Muscle of leg (tissue), 11 donors: ENCODE data around the gene CPAMD8. TPM values are rescaled to one million over a fixed set of nuclear protein-coding genes. Genes with fewer than 3 reads are reported as not detected.

ENCODE experiments used
- DNase-seq: peaks from one replicate; pipeline ENCODE4 v3.0.0; 2013
- H3K27ac ChIP-seq: one replicate; pipeline ENCODE4 v1.5.1; 2013; ENCODE audit warnings: mild to moderate bottlenecking, low read length, control low read depth
- H3K27me3 ChIP-seq: one replicate; pipeline ENCODE4 v1.6.1; 2013; ENCODE audit warnings: low read length; ENCODE audit not compliant: control insufficient read depth, insufficient read depth
- H3K36me3 ChIP-seq: one replicate; pipeline ENCODE4 v1.6.1; 2013; ENCODE audit warnings: low read length; ENCODE audit not compliant: control insufficient read depth, insufficient read depth
- H3K4me1 ChIP-seq: one replicate; pipeline ENCODE4 v1.6.1; 2013; ENCODE audit warnings: low read length; ENCODE audit not compliant: control insufficient read depth, insufficient read depth
- H3K4me3 ChIP-seq: one replicate; pipeline ENCODE4 v1.5.1; 2013; ENCODE audit warnings: low read length, control low read depth
- H3K9me3 ChIP-seq: replicated peaks from 2 replicates; pipeline ENCODE4 v1.6.1; 2013; ENCODE audit warnings: low read depth, low read length; ENCODE audit not compliant: control insufficient read depth
- WGBS: methylation state at CpG from one replicate; pipeline ENCODE4 v1.1.5; 2013; ENCODE audit warnings: missing lambda C conversion rate; ENCODE audit not compliant: insufficient coverage; 5-methylcytosine and 5-hydroxymethylcytosine counted together
- polyA plus RNA-seq, 8 donors: library from polyadenylated mRNA; unstranded; fragments of 120-200 nt; gene quantifications; one replicate each; pipeline versions ENCODE4 v1.2.1 to v1.2.3, GENCODE V29; 2013; ENCODE audit warnings: inconsistent platforms in 1 of 8, low replicate concordance in 1 of 8; ENCODE audit not compliant: insufficient read length in 8 of 8, insufficient read depth in 1 of 8
- total RNA-seq: library from RNA; stranded (reverse); fragments of 120-200 nt; gene quantifications from one replicate; pipeline ENCODE4 v1.2.4, GENCODE V29; 2013

The CPAMD8 gene
- total and polyA plus RNA-seq, 9 donors = 2.2 to 10.1 (median 5.2) TPM

GRCh38 chr19:16853066-16853465, 173.5 kb downstream of the CPAMD8 start:
- no peak for DNase-seq
- no peaks in the 10 kb centered on the region for H3K27me3 ChIP-seq
- no peak overlapping the region for H3K27ac ChIP-seq
- peaks cover 80% of the 10 kb centered on the region for H3K36me3 ChIP-seq
- H3K4me1 ChIP-seq = no peaks in the 10 kb centered on the region
- 90% methylated on average over 6 of the region's 7 CpGs for WGBS
- no peaks in the 10 kb centered on the region for H3K9me3 ChIP-seq
- no peak overlapping the region for H3K4me3 ChIP-seq

GRCh38 chr19:16851031-16851712, 175.4 kb downstream of the CPAMD8 start:
- Histone ChIP-seq H3K4me1 (no peaks in the 10 kb centered on the region), H3K27ac (no peak overlapping the region), H3K4me3 (no peak overlapping the region), H3K27me3 (no peaks in the 10 kb centered on the region), H3K9me3 (no peaks in the 10 kb centered on the region), H3K36me3 (peaks cover 89% of the 10 kb centered on the region)
- 94% methylated on average over 27 of the region's 33 CpGs for WGBS
- DNase-seq = no peak

- Histone ChIP-seq H3K9me3 (no peaks in the 10 kb centered on the region), H3K4me1 (no peaks in the 10 kb centered on the region), H3K27ac (no peak overlapping the region), H3K36me3 (peaks cover 84% of the 10 kb centered on the region), H3K27me3 (no peaks in the 10 kb centered on the region), H3K4me3 (no peak overlapping the region)
- no peak for DNase-seq
- no CpG with 5 or more reads among the region's 4 CpGs for WGBS
Measured at GRCh38 chr19:16850133-16850532, 176.5 kb downstream of the CPAMD8 start.

- Histone ChIP-seq H3K27me3 (no peaks in the 10 kb centered on the region), H3K9me3 (no peaks in the 10 kb centered on the region), H3K4me3 (no peak overlapping the region), H3K4me1 (no peaks in the 10 kb centered on the region), H3K27ac (no peak overlapping the region), H3K36me3 (peaks cover 84% of the 10 kb centered on the region)
- no CpG with 5 or more reads among the region's 1 CpG for WGBS
- no peak for DNase-seq
Measured at GRCh38 chr19:16849168-16849567, 177.4 kb downstream of the CPAMD8 start.

GRCh38 chr19:16847430-16847829, 179.2 kb downstream of the CPAMD8 start:
- Histone ChIP-seq H3K27ac (no peak overlapping the region), H3K4me1 (no peaks in the 10 kb centered on the region), H3K27me3 (no peaks in the 10 kb centered on the region), H3K9me3 (no peaks in the 10 kb centered on the region), H3K4me3 (no peak overlapping the region), H3K36me3 (peaks cover 84% of the 10 kb centered on the region)
- WGBS = 100% methylated on average over 2 of the region's 6 CpGs
- peak; percentile 37 for DNase-seq

GRCh38 chr19:16846901-16847300, 179.7 kb downstream of the CPAMD8 start:
- H3K27me3 ChIP-seq = no peaks in the 10 kb centered on the region
- peaks cover 83% of the 10 kb centered on the region for H3K36me3 ChIP-seq
- no peaks in the 10 kb centered on the region for H3K4me1 ChIP-seq
- 97% methylated on average over 15 of the region's 16 CpGs for WGBS
- no peak overlapping the region for H3K27ac ChIP-seq
- no peak overlapping the region for H3K4me3 ChIP-seq
- DNase-seq = no peak
- no peaks in the 10 kb centered on the region for H3K9me3 ChIP-seq

Other genes with a start within 250 kb of the CPAMD8 start
- gene SIN3B, start 197.4 kb downstream of the CPAMD8 start, total RNA-seq = 15.0 TPM
- 10 to 100 TPM; 30.6 to 50.1 (median 40.9) TPM for gene SIN3B, start 197.4 kb downstream of the CPAMD8 start, polyA plus RNA-seq
- 0.31 TPM for gene F2RL3, start 137.8 kb downstream of the CPAMD8 start, total RNA-seq
- under 1 TPM; 0.19 to 0.67 (median 0.34) TPM for gene F2RL3, start 137.8 kb downstream of the CPAMD8 start, polyA plus RNA-seq
- 3.9 TPM for gene HAUS8, start 48.6 kb upstream of the CPAMD8 start, total RNA-seq
- gene HAUS8, start 48.6 kb upstream of the CPAMD8 start, polyA plus RNA-seq = 10 to 100 TPM in 5 of 8 donors, 1 to 10 TPM in 3; 7.5 to 14.0 (median 10.1) TPM
- 18.0 TPM for gene MYO9B, start 49.0 kb upstream of the CPAMD8 start, total RNA-seq
- 10 to 100 TPM; 30.1 to 55.5 (median 40.5) TPM for gene MYO9B, start 49.0 kb upstream of the CPAMD8 start, polyA plus RNA-seq
- 21.0 TPM for gene USE1, start 188.5 kb upstream of the CPAMD8 start, total RNA-seq
- gene USE1, start 188.5 kb upstream of the CPAMD8 start, polyA plus RNA-seq = 10 to 100 TPM; 25.1 to 36.0 (median 29.3) TPM
- gene OCEL1, start 199.4 kb upstream of the CPAMD8 start, total RNA-seq = 3.1 TPM
- 10 to 100 TPM in 1 of 8 donors, 1 to 10 TPM in 7; 6.7 to 14.2 (median 9.4) TPM for gene OCEL1, start 199.4 kb upstream of the CPAMD8 start, polyA plus RNA-seq
- gene NR2F6, start 219.1 kb upstream of the CPAMD8 start, total RNA-seq = 32.4 TPM
- gene NR2F6, start 219.1 kb upstream of the CPAMD8 start, polyA plus RNA-seq = 10 to 100 TPM; 26.5 to 37.9 (median 30.8) TPM
- gene USHBP1, start 237.9 kb upstream of the CPAMD8 start, total RNA-seq = 5.2 TPM
- 1 to 10 TPM; 5.4 to 8.8 (median 6.5) TPM for gene USHBP1, start 237.9 kb upstream of the CPAMD8 start, polyA plus RNA-seq
- gene BABAM1, start 240.6 kb upstream of the CPAMD8 start, total RNA-seq = 85.8 TPM
- 10 to 100 TPM; 81.3 to 97.9 (median 92.8) TPM for gene BABAM1, start 240.6 kb upstream of the CPAMD8 start, polyA plus RNA-seq